Activated CD8-positive, alpha-beta T cell treated with anti-CD3 and anti-CD28 coated beads for 36 hours (primary cell): ENCODE measurements around the gene PEAK1. TPM values are rescaled to one million over a fixed set of nuclear protein-coding genes. Genes with fewer than 3 reads are reported as not detected.

Source experiments
- ATAC-seq: fragments of 200-7000 bp; cut with Tn5 transposase; one replicate; pipeline ENCODE4 v1.10.0; 2021; ENCODE audit warnings: mild to moderate bottlenecking, moderate library complexity
- CTCF ChIA-PET: fragments of 350-600 bp; sonication (Branson Sonifier 250); formaldehyde crosslinking; loops from one replicate; lab custom pipeline; 2021; ENCODE audit warnings: antibody characterized with exemption; lab: Charles Lee
- POLR2A ChIA-PET: fragments of 350-600 bp; sonication (Branson Sonifier 250); formaldehyde crosslinking; loops from one replicate; lab custom pipeline; 2021; ENCODE audit warnings: antibody characterized with exemption; lab: Charles Lee
- DNase-seq: peaks from one replicate; pipeline ENCODE4 v3.0.0-alpha.2; 2020
- H3K27ac Mint-ChIP-seq: one replicate; pipeline ENCODE4 v1.8.0; 2021; ENCODE audit warnings: mild to moderate bottlenecking, mixed read lengths
- H3K27me3 Mint-ChIP-seq: one replicate; pipeline ENCODE4 v1.8.0; 2021; ENCODE audit warnings: mixed read lengths
- H3K36me3 Mint-ChIP-seq: one replicate; pipeline ENCODE4 v1.8.0; 2021; ENCODE audit warnings: low read depth, mixed read lengths
- H3K4me1 Mint-ChIP-seq: one replicate; pipeline ENCODE4 v1.8.0; 2021; ENCODE audit warnings: low read depth, mixed read lengths
- H3K4me3 Mint-ChIP-seq: one replicate; pipeline ENCODE4 v1.8.0; 2021; ENCODE audit warnings: mild to moderate bottlenecking, moderate library complexity, mixed read lengths
- H3K9me3 Mint-ChIP-seq: one replicate; pipeline ENCODE4 v1.8.0; 2021; ENCODE audit warnings: mixed read lengths
- CTCF ChIP-seq: fragments of 200-600 bp; IDR thresholded peaks from one replicate; pipeline ENCODE4 v1.8.0; 2022; ENCODE audit warnings: antibody characterized with exemption, mild to moderate bottlenecking
- intact Hi-C: fragments of 100-400 bp; cut with micrococcal nuclease; formaldehyde crosslinking; loops from one replicate; pipeline ENCODE4 v1.10.0; 2022
- total RNA-seq, 2 experiments: library from RNA; stranded (reverse); gene quantifications; one replicate each; pipeline ENCODE4 v1.2.3, GENCODE V29; 2021

The PEAK1 gene
- total RNA-seq, 2 experiments from 2014 or later = 32.1 to 36.1 TPM

GRCh38 chr15:77195586-77195985 is 224.3 kb downstream of the PEAK1 start:
- ChIA-PET CTCF (interaction anchor here (1.1 to 1.7 kb wide), 2 partner anchors 9 to 301 kb away, joined by 3 to 5 read pairs; no protein-coding TSS in a partner anchor), POLR2A (no interaction called here)
- DNase-seq (no peak), ATAC-seq (no peak)
- TF ChIP-seq CTCF = no peak
- no peak overlapping the region for H3K27ac Mint-ChIP-seq
- peaks cover 17% of the 10 kb centered on the region for H3K9me3 Mint-ChIP-seq
- H3K36me3 Mint-ChIP-seq = peaks cover 15% of the 10 kb centered on the region
- H3K27me3 Mint-ChIP-seq = no peaks in the 10 kb centered on the region
- H3K4me1 Mint-ChIP-seq = no peaks in the 10 kb centered on the region
- no peak overlapping the region for H3K4me3 Mint-ChIP-seq
- intact Hi-C loops = no loop called here

GRCh38 chr15:77192451-77192850 is 227.5 kb downstream of the PEAK1 start:
- no peak overlapping the region for H3K27ac Mint-ChIP-seq
- TF ChIP-seq CTCF = no peak
- ChIA-PET CTCF (interaction anchor here (2.4 kb wide), 1 partner anchor 13 kb away, joined by 6 read pairs; no protein-coding TSS in a partner anchor), POLR2A (no interaction called here)
- no peak for ATAC-seq
- no peaks in the 10 kb centered on the region for H3K9me3 Mint-ChIP-seq
- no peaks in the 10 kb centered on the region for H3K36me3 Mint-ChIP-seq
- H3K4me1 Mint-ChIP-seq = peaks cover 23% of the 10 kb centered on the region
- intact Hi-C loops = no loop called here
- no peak overlapping the region for H3K4me3 Mint-ChIP-seq
- DNase-seq = no peak
- no peaks in the 10 kb centered on the region for H3K27me3 Mint-ChIP-seq

- POLR2A ChIA-PET = interaction anchor here (0.7 kb wide), 1 partner anchor 200 kb away, joined by 3 read pairs; no protein-coding TSS in a partner anchor
- H3K27me3 Mint-ChIP-seq = no peaks in the 10 kb centered on the region
- no peak overlapping the region for H3K4me3 Mint-ChIP-seq
- H3K9me3 Mint-ChIP-seq = no peaks in the 10 kb centered on the region
- DNase-seq (no peak), ATAC-seq (no peak)
- no peaks in the 10 kb centered on the region for H3K36me3 Mint-ChIP-seq
- intact Hi-C loops = no loop called here
- no peak for TF ChIP-seq CTCF
- peaks cover 34% of the 10 kb centered on the region for H3K4me1 Mint-ChIP-seq
- no peak overlapping the region for H3K27ac Mint-ChIP-seq
- CTCF ChIA-PET = interaction anchor here (1.8 to 2.4 kb wide), 2 partner anchors 10 to 352 kb away, joined by 5 to 14 read pairs; no protein-coding TSS in a partner anchor
These were observed 228.6 kb downstream of the PEAK1 start for GRCh38 chr15:77191230-77191834.

GRCh38 chr15:77187751-77188464 is 232.0 kb downstream of the PEAK1 start:
- H3K27me3 Mint-ChIP-seq = no peaks in the 10 kb centered on the region

More at GRCh38 chr15:77187751-77188464, 232.0 kb downstream of the PEAK1 start:
- ATAC-seq (peak; percentile 68), DNase-seq (no peak)
- TF ChIP-seq CTCF = no peak
- no peaks in the 10 kb centered on the region for H3K36me3 Mint-ChIP-seq
- H3K9me3 Mint-ChIP-seq = no peaks in the 10 kb centered on the region
- CTCF ChIA-PET = interaction anchor here (0.9 to 5.6 kb wide), 11 partner anchors 7 to 355 kb away, joined by 3 to 57 read pairs (median 5); no protein-coding TSS in a partner anchor
- no peak overlapping the region for H3K4me3 Mint-ChIP-seq
- POLR2A ChIA-PET = no interaction called here
- peak overlapping the region; percentile 79 for H3K27ac Mint-ChIP-seq
- intact Hi-C loops = loop anchor here (2.0 to 5.0 kb wide), 2 partner anchors 309 to 354 kb away; no protein-coding TSS in a partner anchor
- H3K4me1 Mint-ChIP-seq = peaks cover 49% of the 10 kb centered on the region
